GM18868 (cell line): ENCODE data around the gene VPS50.

Experiments
- ATAC-seq: cut with Tn5 transposase; IDR thresholded peaks from one replicate; pipeline ENCODE4 v1.9.1; 2021; ENCODE audit warnings: mild to moderate bottlenecking, moderate library complexity; ENCODE audit not compliant: unreplicated experiment

The VPS50 gene, protein sequence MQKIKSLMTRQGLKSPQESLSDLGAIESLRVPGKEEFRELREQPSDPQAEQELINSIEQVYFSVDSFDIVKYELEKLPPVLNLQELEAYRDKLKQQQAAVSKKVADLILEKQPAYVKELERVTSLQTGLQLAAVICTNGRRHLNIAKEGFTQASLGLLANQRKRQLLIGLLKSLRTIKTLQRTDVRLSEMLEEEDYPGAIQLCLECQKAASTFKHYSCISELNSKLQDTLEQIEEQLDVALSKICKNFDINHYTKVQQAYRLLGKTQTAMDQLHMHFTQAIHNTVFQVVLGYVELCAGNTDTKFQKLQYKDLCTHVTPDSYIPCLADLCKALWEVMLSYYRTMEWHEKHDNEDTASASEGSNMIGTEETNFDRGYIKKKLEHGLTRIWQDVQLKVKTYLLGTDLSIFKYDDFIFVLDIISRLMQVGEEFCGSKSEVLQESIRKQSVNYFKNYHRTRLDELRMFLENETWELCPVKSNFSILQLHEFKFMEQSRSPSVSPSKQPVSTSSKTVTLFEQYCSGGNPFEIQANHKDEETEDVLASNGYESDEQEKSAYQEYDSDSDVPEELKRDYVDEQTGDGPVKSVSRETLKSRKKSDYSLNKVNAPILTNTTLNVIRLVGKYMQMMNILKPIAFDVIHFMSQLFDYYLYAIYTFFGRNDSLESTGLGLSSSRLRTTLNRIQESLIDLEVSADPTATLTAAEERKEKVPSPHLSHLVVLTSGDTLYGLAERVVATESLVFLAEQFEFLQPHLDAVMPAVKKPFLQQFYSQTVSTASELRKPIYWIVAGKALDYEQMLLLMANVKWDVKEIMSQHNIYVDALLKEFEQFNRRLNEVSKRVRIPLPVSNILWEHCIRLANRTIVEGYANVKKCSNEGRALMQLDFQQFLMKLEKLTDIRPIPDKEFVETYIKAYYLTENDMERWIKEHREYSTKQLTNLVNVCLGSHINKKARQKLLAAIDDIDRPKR

GRCh38 chr7:93231799-93232672 lies at the start of gene VPS50:
TSS of gene VPS50 (plus strand) at chr7:93232366. CDS start at chr7:93232468, 102 bp downstream.
- peak; percentile 99 for ATAC-seq

GRCh38 chr7:93185303-93186027 lies 46.7 kb upstream of the VPS50 start:
- ATAC-seq: no peak

DNA sequence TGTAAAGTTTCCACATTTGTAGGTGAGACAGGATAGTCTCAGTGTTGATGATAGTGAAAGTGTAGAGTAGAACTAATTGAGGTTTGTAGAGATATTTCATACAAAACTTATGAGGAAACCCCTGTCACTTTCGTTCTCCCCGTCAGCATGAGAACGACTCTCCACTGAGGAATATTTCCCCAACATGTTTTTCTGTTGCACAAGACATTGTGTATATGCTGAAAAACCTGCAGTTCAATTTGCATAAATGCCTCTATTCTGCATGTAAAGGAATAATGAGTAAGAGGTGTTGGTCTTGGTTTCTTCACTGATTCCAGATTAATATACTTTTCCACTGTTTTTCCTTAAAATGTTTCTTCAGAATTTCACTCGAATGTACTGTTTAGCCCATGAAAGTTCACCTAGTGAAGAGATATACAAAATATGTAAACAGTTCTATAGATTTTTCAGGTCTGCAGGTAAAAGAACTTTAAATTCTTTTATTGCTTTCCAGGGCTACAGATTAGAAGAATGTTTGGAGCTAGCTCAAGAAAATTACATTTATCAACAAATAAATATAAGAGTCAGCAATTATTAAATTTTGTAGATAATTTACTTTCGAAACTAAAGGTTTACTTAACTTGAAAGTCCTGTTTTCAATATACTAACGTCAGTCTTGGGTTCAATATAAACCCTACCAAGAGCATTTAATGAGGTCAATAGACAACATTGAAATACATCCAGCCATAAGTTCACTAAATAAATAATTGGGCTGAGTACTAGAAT lies 43.1 kb upstream of the VPS50 start:
- ATAC-seq: no peak

DNA sequence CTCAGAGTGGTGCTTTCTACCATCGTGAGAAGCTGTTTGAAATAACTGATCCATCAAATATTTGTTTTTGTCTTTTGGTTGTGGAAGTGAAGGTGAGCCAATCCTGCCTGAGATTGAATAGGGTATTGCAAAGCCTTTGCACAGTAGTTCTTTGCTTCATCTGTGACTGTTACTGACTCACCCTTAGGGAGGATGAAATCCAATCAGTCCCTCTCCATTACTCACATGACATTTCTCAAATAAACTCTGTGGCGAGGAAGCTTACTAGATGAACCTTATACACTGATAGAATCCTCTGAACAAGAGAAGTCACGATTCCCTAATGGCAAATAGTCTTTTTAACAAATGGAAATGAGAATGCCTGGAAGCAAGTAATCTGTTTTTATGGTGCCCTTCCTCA lies 37.8 kb upstream of the VPS50 start:
- no peak for ATAC-seq

- no peak for ATAC-seq
Observed at GRCh38 chr7:93196336-93196735, 35.8 kb upstream of the VPS50 start.

- ATAC-seq: no peak
Observed at GRCh38 chr7:93198472-93198871, 33.7 kb upstream of the VPS50 start.

DNA sequence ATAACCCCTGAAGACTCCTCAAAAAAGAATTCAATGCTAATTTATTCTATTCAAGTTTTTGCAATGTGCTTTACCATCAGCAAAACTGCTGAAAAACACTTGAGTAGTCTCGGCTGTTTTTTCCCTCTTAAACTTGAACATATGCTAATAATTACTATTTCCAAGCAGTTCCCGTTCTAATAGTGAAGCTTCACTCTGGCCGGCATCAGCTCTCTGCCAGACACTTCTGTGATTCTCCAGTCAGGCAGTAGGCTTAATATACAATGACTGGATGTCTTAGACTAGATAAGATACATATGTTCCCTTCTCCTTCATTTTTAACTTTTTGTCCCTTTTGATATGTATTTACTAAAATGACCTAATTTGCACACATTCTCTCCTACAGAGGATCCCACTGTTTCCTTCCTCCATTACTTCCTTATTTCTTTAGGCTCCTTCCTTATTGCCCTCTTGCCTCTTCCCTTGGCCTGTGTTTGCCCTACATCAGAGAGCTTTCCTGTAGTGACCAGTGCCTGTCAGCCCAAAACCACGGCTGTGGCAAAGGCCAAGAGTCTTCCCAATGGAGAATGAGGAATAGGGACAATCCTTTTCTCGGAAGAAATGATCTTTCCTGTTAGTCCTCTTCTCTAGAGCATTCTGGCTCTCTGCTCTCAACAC lies 29.4 kb upstream of the VPS50 start:
- no peak for ATAC-seq

DNA sequence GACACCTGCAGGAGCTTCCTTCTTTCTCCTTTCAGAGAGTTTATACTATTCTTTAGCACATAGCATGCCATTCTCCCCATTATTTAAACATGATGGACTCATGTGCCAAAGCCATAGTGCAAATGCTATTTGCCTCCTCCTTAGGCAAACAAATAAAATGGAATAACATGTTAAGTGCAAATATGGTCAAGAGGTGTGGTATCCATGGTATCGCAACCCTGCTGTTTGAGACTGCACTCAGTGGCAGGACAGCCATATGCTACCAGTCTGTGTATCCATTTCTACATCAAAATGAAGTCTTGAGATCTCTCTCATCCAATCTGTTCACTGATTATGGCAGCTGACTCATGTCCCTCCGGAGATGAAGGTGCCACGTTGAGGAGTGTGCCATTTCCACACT lies 28.7 kb upstream of the VPS50 start:
- ATAC-seq: no peak

DNA sequence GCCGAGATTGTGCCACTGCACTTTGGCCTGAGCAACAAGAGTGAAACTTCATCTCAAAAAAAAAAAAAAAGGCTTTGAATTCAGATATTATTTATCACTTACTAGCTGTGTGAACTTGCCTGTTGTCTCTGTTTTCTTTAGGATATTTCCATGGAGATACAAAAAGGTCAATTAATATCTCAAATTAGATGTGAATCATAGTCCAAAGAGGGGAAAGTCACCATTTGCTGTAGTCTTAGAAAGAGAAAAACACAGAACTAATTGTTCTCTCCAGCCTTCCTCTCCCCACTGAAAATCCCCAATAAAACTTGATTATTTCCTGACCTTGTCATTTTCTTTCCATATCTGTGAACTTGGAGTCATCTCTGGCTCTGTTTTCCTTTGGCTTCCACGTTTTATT lies 27.1 kb upstream of the VPS50 start:
- ATAC-seq: no peak

GRCh38 chr7:93211228-93211818 lies 20.8 kb upstream of the VPS50 start:
- ATAC-seq: no peak

GRCh38 chr7:93212881-93213280 lies 19.3 kb upstream of the VPS50 start:
- no peak for ATAC-seq

GRCh38 chr7:93218997-93219827 lies 13.0 kb upstream of the VPS50 start:
- ATAC-seq: no peak

DNA sequence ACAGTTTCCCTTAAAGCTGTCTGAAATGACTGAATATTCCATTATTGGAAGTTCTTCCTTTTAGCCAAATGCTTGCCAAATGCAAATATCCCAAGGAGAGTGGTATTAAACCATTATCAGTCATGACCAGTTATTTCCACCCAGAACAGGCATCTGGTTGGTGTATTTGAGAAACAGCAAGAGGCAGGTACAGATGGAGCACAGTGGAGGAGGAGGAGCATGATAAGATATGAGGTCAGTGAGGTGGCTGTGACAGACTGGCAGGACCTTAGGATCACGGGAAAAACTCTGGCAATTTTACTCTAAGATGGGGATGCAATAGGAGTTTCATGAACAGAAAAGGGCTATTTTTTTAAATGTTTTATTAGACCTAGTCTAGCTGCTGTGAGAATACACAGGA lies 12.3 kb upstream of the VPS50 start:
- ATAC-seq: no peak

GRCh38 chr7:93226310-93226709 lies 5.9 kb upstream of the VPS50 start, which contains the start of gene HEPACAM2:
TSS of gene HEPACAM2 (minus strand) at chr7:93226469.
- ATAC-seq: no peak

- peak; percentile 23 for ATAC-seq
Observed at GRCh38 chr7:93228302-93228701, 3.9 kb upstream of the VPS50 start.

GRCh38 chr7:93231259-93231658 lies 907 bp upstream of the VPS50 start:
- no peak for ATAC-seq

DNA sequence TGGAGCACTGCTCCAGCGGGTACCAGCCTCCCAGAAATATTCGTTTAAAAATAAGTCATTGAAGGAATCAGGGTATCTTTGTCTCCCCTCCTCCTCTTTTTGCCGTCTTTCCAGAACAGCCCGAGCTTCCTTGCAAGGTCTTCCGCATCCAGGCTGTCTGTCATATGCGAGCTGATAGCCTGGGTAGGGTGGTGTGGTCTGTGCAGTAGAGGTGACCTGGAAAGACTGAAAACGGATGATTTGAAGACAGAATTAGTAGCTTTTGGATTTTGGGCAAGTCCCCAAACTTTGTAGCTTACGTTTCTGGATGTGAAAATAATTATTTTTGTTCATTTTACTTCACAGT lies 480 bp downstream of the VPS50 start:
- peak; percentile 1 for ATAC-seq

- no peak for ATAC-seq
Observed at GRCh38 chr7:93235541-93235940, 3.4 kb downstream of the VPS50 start.
